ENCODE results near the gene CD40LG. TPM values are rescaled to one million over a fixed set of nuclear protein-coding genes. Genes with fewer than 3 reads are reported as not detected.

CD40LG gene
- total RNA-seq, 6 donors from 2014 or later: 0.60 to 1.1 (median 0.70) TPM; not detected in 2

DNA sequence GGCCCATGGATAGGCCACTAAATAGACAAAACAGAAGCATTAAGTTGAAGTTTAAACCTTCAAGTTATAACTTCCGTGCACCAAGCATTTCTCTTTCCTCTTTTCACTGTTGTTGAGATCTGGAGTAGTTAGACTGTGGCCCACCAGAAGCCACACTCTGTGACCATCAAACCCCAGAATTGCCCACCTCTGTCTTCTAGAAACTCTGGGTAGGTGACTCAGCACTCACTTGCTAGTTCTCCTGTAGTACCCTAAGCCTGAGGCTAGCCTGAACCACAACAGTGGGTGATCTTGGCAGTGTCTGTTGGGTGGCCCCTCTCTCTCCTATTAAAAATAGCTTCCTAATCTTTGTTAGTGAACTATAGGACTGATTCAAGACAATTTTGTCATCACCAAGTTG, 24.6 kb upstream of the CD40LG start:
- no peak overlapping the region for H3K27ac ChIP-seq
- WGBS, 2 donors: 62 to 77% methylated on average over 1 of the region's 1 CpG
- TF ChIP-seq, protein P1, sequence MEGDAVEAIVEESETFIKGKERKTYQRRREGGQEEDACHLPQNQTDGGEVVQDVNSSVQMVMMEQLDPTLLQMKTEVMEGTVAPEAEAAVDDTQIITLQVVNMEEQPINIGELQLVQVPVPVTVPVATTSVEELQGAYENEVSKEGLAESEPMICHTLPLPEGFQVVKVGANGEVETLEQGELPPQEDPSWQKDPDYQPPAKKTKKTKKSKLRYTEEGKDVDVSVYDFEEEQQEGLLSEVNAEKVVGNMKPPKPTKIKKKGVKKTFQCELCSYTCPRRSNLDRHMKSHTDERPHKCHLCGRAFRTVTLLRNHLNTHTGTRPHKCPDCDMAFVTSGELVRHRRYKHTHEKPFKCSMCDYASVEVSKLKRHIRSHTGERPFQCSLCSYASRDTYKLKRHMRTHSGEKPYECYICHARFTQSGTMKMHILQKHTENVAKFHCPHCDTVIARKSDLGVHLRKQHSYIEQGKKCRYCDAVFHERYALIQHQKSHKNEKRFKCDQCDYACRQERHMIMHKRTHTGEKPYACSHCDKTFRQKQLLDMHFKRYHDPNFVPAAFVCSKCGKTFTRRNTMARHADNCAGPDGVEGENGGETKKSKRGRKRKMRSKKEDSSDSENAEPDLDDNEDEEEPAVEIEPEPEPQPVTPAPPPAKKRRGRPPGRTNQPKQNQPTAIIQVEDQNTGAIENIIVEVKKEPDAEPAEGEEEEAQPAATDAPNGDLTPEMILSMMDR (IDR thresholded peaks at IDR 0.05): no peak
- no peak for TF ChIP-seq POLR2AphosphoS5 (IDR thresholded peaks at IDR 0.05)
- no peak for TF ChIP-seq EP300 (IDR thresholded peaks at IDR 0.05)
- no peak for TF ChIP-seq POLR2A (IDR thresholded peaks at IDR 0.05)

DNA sequence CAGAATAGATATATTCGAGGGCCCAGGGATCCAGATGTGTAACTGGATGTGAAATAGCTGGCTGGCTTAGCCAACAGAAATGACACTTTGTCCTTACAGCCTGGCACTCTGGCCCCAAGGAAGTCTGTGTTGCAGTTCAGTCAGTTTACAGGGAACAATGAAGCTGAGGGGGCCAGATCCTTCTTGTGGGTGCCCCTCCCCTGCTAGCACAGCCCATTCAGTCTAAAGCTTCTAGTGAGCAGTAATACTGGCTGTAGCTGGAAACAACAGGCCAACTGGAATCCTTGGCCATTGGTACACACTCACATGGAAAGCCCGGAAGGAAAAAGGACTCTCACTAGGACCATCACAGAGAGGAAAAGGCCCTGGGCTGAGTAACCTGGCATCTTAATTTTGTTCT, 22.7 kb upstream of the CD40LG start:
- no peaks in the 10 kb centered on the region for H3K9me3 ChIP-seq
- H3K36me3 ChIP-seq: no peaks in the 10 kb centered on the region
- TF ChIP-seq POLR2AphosphoS5 (IDR thresholded peaks at IDR 0.05): no peak
- TF ChIP-seq, protein P1 (IDR thresholded peaks at IDR 0.05): no peak
- no peak for TF ChIP-seq EP300 (IDR thresholded peaks at IDR 0.05)
- no peak for TF ChIP-seq POLR2A (IDR thresholded peaks at IDR 0.05)
- WGBS, 2 donors: 83 to 100% methylated on average over 2 of the region's 2 CpGs
- ATAC-seq (ENCODE audit: low FRiP score in 2 of 2) (no peak), DNase-seq (no peak)
- H3K27ac ChIP-seq: no peak overlapping the region
- no peaks in the 10 kb centered on the region for H3K27me3 ChIP-seq
- no peaks in the 10 kb centered on the region for H3K4me1 ChIP-seq
- no peak overlapping the region for H3K4me3 ChIP-seq

More for the DNA sequence above, 24.6 kb upstream of the CD40LG start:
- no peaks in the 10 kb centered on the region for H3K27me3 ChIP-seq
- no peaks in the 10 kb centered on the region for H3K9me3 ChIP-seq
- H3K4me1 ChIP-seq: no peaks in the 10 kb centered on the region
- DNase-seq: no peak
- no peaks in the 10 kb centered on the region for H3K36me3 ChIP-seq
- no peak overlapping the region for H3K4me3 ChIP-seq
- ATAC-seq (ENCODE audit: low FRiP score in 2 of 2): no peak

DNA sequence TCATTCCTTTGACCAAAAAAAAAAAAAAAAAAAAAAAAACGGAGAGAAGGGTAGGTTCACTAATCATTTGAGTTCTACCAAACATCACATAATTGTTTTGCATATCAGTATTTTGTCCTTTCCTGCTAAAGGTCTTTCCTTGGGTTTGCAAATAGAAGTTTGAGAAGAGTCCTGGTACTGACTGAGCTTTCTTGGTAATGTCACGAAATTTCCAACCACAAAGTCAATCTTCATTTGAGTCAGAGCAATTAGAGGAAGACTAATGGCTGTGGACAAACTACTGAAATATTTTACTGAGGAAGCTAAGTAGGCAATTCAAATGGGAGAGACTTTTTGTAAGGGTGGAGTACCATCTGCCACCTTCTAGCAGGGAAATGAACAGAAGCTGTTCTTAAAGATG, 21.7 kb upstream of the CD40LG start:
- H3K4me1 ChIP-seq: no peaks in the 10 kb centered on the region
- ATAC-seq (ENCODE audit: low FRiP score in 2 of 2): no peak
- no peak for DNase-seq
- H3K9me3 ChIP-seq: no peaks in the 10 kb centered on the region
- no peaks in the 10 kb centered on the region for H3K36me3 ChIP-seq
- no peak overlapping the region for H3K4me3 ChIP-seq
- TF ChIP-seq POLR2AphosphoS5 (IDR thresholded peaks at IDR 0.05) (no peak), POLR2A (IDR thresholded peaks at IDR 0.05) (no peak), EP300 (IDR thresholded peaks at IDR 0.05) (no peak)
- TF ChIP-seq, protein P1 (IDR thresholded peaks at IDR 0.05): no peak
- 44 to 65% methylated on average over 2 of the region's 2 CpGs for WGBS, 2 donors
- H3K27me3 ChIP-seq: no peaks in the 10 kb centered on the region
- no peak overlapping the region for H3K27ac ChIP-seq

DNA sequence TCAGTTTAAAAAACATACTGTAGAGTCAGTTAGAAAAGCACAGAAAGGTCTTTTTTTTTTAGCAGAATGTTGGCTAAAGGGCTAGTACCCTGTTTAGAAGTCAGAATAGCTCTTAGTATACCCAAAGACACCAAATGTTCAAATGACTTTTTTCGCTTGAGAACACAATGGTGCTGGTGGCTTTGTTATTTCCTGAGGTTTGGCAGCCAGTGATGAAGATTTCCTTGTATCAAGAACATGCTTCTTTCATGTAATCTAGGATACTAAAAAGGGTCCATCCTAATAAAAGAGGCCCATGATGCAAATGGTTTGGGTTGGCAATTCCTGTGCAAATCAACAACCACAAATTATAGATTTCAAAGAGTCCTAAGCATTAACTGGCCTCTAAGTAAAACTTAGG, 21.1 kb upstream of the CD40LG start:
- no peaks in the 10 kb centered on the region for H3K9me3 ChIP-seq
- TF ChIP-seq POLR2AphosphoS5 (IDR thresholded peaks at IDR 0.05) (no peak), POLR2A (IDR thresholded peaks at IDR 0.05) (no peak)
- TF ChIP-seq, protein P1 (IDR thresholded peaks at IDR 0.05): no peak
- WGBS, 2 donors: 67 to 73% methylated on average over 1 of the region's 1 CpG
- no peaks in the 10 kb centered on the region for H3K27me3 ChIP-seq
- no peaks in the 10 kb centered on the region for H3K4me1 ChIP-seq
- no peaks in the 10 kb centered on the region for H3K36me3 ChIP-seq
- ATAC-seq (ENCODE audit: low FRiP score in 2 of 2): no peak
- no peak overlapping the region for H3K4me3 ChIP-seq
- no peak for DNase-seq
- no peak overlapping the region for H3K27ac ChIP-seq

DNA sequence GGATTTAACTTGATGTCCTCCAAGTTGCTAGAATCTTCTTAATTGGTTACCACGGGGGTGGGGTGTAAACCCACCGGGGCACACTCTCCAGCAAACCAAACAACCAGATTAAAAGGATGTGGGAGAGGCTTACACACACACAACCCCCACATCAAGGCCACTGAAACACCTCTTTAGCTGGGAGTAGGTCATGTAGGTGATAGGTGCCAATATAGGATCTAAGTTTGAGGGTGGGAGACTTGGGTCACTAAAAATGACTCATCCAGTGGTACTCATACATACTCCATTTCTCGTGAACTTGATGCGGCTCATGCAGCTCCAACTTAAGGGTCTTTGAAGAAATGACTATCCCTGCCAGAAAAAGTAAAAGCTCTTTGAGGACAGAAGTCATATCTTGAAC, 20.5 kb upstream of the CD40LG start:
- DNase-seq (no peak), ATAC-seq (ENCODE audit: low FRiP score in 2 of 2) (no peak)
- Histone ChIP-seq H3K27me3 (no peaks in the 10 kb centered on the region), H3K9me3 (no peaks in the 10 kb centered on the region), H3K36me3 (no peaks in the 10 kb centered on the region), H3K4me1 (no peaks in the 10 kb centered on the region), H3K4me3 (no peak overlapping the region), H3K27ac (no peak overlapping the region)
- TF ChIP-seq, protein P1 (IDR thresholded peaks at IDR 0.05): no peak
- TF ChIP-seq EP300 (IDR thresholded peaks at IDR 0.05) (no peak), POLR2AphosphoS5 (IDR thresholded peaks at IDR 0.05) (no peak), POLR2A (IDR thresholded peaks at IDR 0.05) (no peak)
- WGBS, 2 donors: 70 to 75% methylated on average over 4 of the region's 4 CpGs
